H1 (cell line): Measurements from ENCODE around the gene FAM98C. TPM values are rescaled to one million over a fixed set of nuclear protein-coding genes. Genes with fewer than 3 reads are reported as not detected.

Experiments used
- ASH2L ChIP-seq: fragments of 200-600, 300-600 bp; sonication (generic); IDR thresholded peaks from one replicate; pipeline ENCODE4 v1.7.1; 2017; ENCODE audit warnings: low read length
- JUND ChIP-seq: IDR thresholded peaks from 2 replicates; pipeline ENCODE4 v1.6.1; 2011; ENCODE audit warnings: mild to moderate bottlenecking, improper control_type of control experiment, low read length
- RNF2 ChIP-seq: fragments of 200-900, 300-1000 bp; sonication (generic); IDR thresholded peaks from 2 replicates; pipeline ENCODE4 v1.7.1; 2016; ENCODE audit warnings: borderline replicate concordance, low read depth, mild to moderate bottlenecking, antibody characterized with exemption, low read length; ENCODE audit not compliant: poor library complexity, severe bottlenecking; ENCODE audit errors: missing control alignments
- SP2 ChIP-seq: IDR thresholded peaks from 2 replicates; pipeline ENCODE4 v1.6.1; 2012; ENCODE audit warnings: mild to moderate bottlenecking, low read length, inconsistent platforms
- polyA plus RNA-seq, 7 experiments: library from polyadenylated mRNA; depleted of rRNA in 3 of 7; stranded (reverse) in 5 of 7; unstranded in 2 of 7; fragments of >200 nt in 5 of 7; fragments of 200-250 nt in 2 of 7; gene quantifications; 1 replicate in 5 of 7; 2 replicates in 1 of 7; 4 replicates in 1 of 7; pipeline versions ENCODE4 v1.2.1 to v1.2.3, GENCODE V29; 2011 to 2013; ENCODE audit warnings: missing spikeins in 2 of 7, mixed read lengths in 2 of 7
- total RNA-seq: library from RNA; stranded (reverse); fragmentation: NEBNext Ultra II Directional; extraction: Animal tissue kit (Norgen Biotek cat#: 25700); gene quantifications from 2 replicates; pipeline ENCODE4 v1.2.1, GENCODE V29; 2021

Gene FAM98C
- total and polyA plus RNA-seq, 2 of the 8 experiments (the other 6 are each of a cell fraction or from before 2014, with no cell fraction given) = 6.1 to 9.4 TPM

DNA sequence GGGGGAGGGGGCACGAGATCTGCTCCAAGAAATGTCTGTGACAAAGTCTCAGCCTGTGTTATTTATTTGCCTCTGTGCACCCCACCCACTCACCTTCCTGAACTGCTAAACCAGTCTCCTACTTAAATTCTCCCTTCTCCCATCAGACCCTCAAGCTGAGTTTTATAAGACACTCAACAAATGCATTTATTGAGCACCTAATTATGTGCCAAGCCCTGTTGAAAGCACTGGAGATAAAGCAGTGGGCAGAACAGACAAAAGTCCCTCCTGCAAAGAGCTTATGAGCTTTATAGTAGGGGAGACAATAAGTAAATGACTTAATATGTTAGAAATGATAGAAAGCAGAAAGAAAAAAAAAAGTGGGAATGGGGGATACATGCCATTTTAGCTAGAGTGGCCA is 3.4 kb upstream of the FAM98C start (continued):
- TF ChIP-seq RNF2 (no peak), JUND (no peak), SP2 (no peak), ASH2L (no peak)
